Choroid plexus epithelial cell (primary cell): ENCODE measurements around the gene KLF7.
A peak's percentile ranks its signal among the peaks of the same experiment; 100 is the strongest.

Experiments
- DNase-seq: peaks from one replicate; pipeline ENCODE4 v3.0.0-alpha.2; 2010; ENCODE audit warnings: low read depth
- H3K4me3 ChIP-seq: 2 replicates; pipeline ENCODE4 v1.5.1; 2011; ENCODE audit warnings: low read depth, mild to moderate bottlenecking, control low read depth, low read length, moderate library complexity
- CTCF ChIP-seq: conservative IDR thresholded peaks from 2 replicates; pipeline ENCODE4 v1.5.1; 2011; ENCODE audit warnings: low read depth, mild to moderate bottlenecking, control low read depth, inconsistent platforms, low read length, moderate library complexity

The KLF7 gene

GRCh38 chr2:207110310-207110709 lies 55.4 kb downstream of the KLF7 start:
- TF ChIP-seq CTCF, result no peak
- H3K4me3 ChIP-seq, result no peak overlapping the region
- DNase-seq, result no peak

GRCh38 chr2:207109768-207110167 lies 56.0 kb downstream of the KLF7 start:
- TF ChIP-seq CTCF, result no peak

GRCh38 chr2:207108440-207108839 lies 57.3 kb downstream of the KLF7 start:
- DNase-seq, result no peak
- no peak overlapping the region for H3K4me3 ChIP-seq
- no peak for TF ChIP-seq CTCF

More at GRCh38 chr2:207109768-207110167, 56.0 kb downstream of the KLF7 start:
- no peak for DNase-seq
- H3K4me3 ChIP-seq, result no peak overlapping the region

GRCh38 chr2:207107551-207107950 lies 58.2 kb downstream of the KLF7 start:
- no peak for DNase-seq
- no peak overlapping the region for H3K4me3 ChIP-seq

DNA sequence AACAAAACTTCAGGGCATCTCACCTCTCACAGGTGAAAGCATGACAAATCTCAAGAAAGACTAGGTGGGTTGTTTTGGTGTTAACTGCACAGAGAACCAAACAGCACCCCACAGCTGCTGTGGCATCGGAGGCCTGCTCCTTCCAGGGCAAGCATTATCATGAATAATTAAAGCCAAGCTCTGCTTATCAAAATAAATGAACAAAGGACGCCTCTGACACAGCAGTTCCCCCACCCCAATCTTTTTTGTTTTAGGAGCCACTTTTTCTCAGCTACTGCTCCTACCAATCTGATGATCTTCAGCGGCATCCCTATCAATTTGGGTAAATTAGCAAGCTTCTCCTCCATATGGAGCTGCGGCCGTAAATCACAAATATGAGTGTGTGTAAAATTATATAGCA lies 58.6 kb downstream of the KLF7 start:
- DNase-seq, result no peak
- TF ChIP-seq CTCF, result no peak
- no peak overlapping the region for H3K4me3 ChIP-seq

More at GRCh38 chr2:207107551-207107950, 58.2 kb downstream of the KLF7 start:
- TF ChIP-seq CTCF, result no peak

DNA sequence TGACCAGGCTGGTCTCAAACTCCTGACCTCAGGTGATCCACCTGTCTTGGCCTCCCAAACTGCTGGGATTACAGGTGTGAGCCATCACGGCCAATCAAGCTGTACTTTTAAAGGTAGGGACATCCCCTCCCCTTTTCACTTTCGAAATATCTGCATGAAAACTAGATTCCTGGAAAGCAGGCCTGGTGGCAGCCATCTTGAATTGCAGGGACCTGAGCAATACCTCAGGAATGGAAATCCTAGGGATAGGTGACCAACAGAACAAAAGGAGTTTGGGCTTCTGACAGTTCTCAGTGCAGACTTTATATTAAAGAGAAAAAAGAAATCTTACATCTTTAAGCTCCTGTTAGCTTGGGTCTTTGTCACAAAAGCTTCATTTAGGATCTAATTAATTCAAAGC lies 62.6 kb downstream of the KLF7 start:
- TF ChIP-seq CTCF, result peak; percentile 16
- peak; percentile 26 for DNase-seq
- H3K4me3 ChIP-seq, result no peak overlapping the region

DNA sequence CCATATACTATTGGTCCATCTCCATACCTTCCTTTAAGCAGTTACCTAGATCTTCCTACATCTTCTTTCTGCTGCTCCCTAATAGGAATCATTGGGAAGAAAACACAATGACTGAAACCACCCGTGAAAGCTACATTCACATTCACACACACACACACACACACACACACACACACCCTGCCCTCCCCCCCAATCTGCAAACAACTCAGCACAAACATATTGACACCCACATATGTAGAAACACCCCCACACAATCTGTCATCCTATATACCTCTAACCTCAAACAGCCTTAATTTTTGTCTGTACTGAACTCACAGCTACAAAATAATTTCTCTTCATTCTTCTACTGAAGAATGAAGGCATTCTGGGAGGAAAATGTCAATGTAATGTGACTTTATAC lies 63.8 kb downstream of the KLF7 start:
- TF ChIP-seq CTCF, result no peak
- no peak for DNase-seq

More for the DNA sequence above, 63.8 kb downstream of the KLF7 start:
- H3K4me3 ChIP-seq, result no peak overlapping the region
